GM18870 (cell line): ENCODE data around the gene SLC13A4.
"Not testable (repeated sequence)": the region's sequence is repeated elsewhere in the genome, so short reads cannot be mapped to it uniquely, and the experiment has no call there.

Source experiments
- ATAC-seq: cut with Tn5 transposase; IDR thresholded peaks from one replicate; pipeline ENCODE4 v1.9.1; 2021; ENCODE audit warnings: moderate library complexity; ENCODE audit not compliant: unreplicated experiment

SLC13A4 gene

GRCh38 chr7:135753616-135754413 is 25.8 kb upstream of the SLC13A4 start:
- ATAC-seq, result no peak

- ATAC-seq, result no peak
These were observed 20.8 kb upstream of the SLC13A4 start, which contains the start of gene FAM180A for GRCh38 chr7:135748770-135749169. Gene FAM180A (minus strand): TSS chr7:135748813. CDS start chr7:135748580, 233 bp downstream.

GRCh38 chr7:135747366-135747765 is 19.4 kb upstream of the SLC13A4 start:
- no peak for ATAC-seq

GRCh38 chr7:135745703-135746312 is 17.8 kb upstream of the SLC13A4 start:
- ATAC-seq, result no peak

- ATAC-seq, result no peak
These were observed 17.1 kb upstream of the SLC13A4 start for GRCh38 chr7:135744938-135745702.

- ATAC-seq, result no peak
These were observed 16.1 kb upstream of the SLC13A4 start for GRCh38 chr7:135743907-135744731.

GRCh38 chr7:135742371-135742770 is 14.4 kb upstream of the SLC13A4 start:
- no peak for ATAC-seq

GRCh38 chr7:135741905-135742304 is 13.9 kb upstream of the SLC13A4 start:
- no peak for ATAC-seq

- ATAC-seq, result no peak
These were observed 12.9 kb upstream of the SLC13A4 start for GRCh38 chr7:135740889-135741288.

GRCh38 chr7:135737306-135737647 is 9.3 kb upstream of the SLC13A4 start:
- ATAC-seq, result not testable (repeated sequence)

GRCh38 chr7:135736586-135737305 is 8.8 kb upstream of the SLC13A4 start:
- no peak for ATAC-seq

GRCh38 chr7:135734343-135734689 is 6.3 kb upstream of the SLC13A4 start:
- no peak for ATAC-seq

- ATAC-seq, result no peak
These were observed 5.8 kb upstream of the SLC13A4 start for GRCh38 chr7:135733603-135734342.

- no peak for ATAC-seq
These were observed 3.1 kb upstream of the SLC13A4 start for GRCh38 chr7:135731131-135731530.

- ATAC-seq, result no peak
These were observed 1.2 kb upstream of the SLC13A4 start for GRCh38 chr7:135729230-135729629.

GRCh38 chr7:135726911-135727673 is 894 bp downstream of the SLC13A4 start:
- ATAC-seq, result no peak

- no peak for ATAC-seq
These were observed 1.7 kb downstream of the SLC13A4 start for GRCh38 chr7:135726276-135726788.

GRCh38 chr7:135723411-135723810 is 4.6 kb downstream of the SLC13A4 start:
- no peak for ATAC-seq
